CD4-positive, alpha-beta memory T cell (primary cell): Measurements from ENCODE around the gene PTPRT. TPM values are rescaled to one million over a fixed set of nuclear protein-coding genes. Genes with fewer than 3 reads are reported as not detected.

ENCODE experiments used
- CTCF ChIA-PET: fragments of 350-600 bp; sonication (Branson Sonifier 250); formaldehyde crosslinking; loops from one replicate; lab custom pipeline; 2021; ENCODE audit warnings: inconsistent platforms; ENCODE audit not compliant: partially characterized antibody; lab: Charles Lee
- POLR2A ChIA-PET: fragments of 350-600 bp; sonication (Branson Sonifier 250); formaldehyde crosslinking; loops from one replicate; lab custom pipeline; 2021; ENCODE audit not compliant: partially characterized antibody; lab: Charles Lee
- DNase-seq, 5 donors: peaks; one replicate each; pipeline versions ENCODE4 v3.0.0 to v3.0.0-alpha.2; 2020 to 2022; ENCODE audit warnings: mixed read lengths in 1 of 5
- H3K27ac ChIP-seq: one replicate; pipeline ENCODE4 v1.7.0; 2013; ENCODE audit warnings: low read depth, low read length
- H3K27me3 ChIP-seq: 2 replicates; pipeline ENCODE4 v1.7.0; 2013; ENCODE audit warnings: mild to moderate bottlenecking, low read length, moderate library complexity; ENCODE audit not compliant: insufficient read depth
- H3K36me3 ChIP-seq: 2 replicates; pipeline ENCODE4 v1.7.0; 2013; ENCODE audit warnings: mild to moderate bottlenecking, low read length, moderate library complexity; ENCODE audit not compliant: insufficient read depth
- H3K4me1 ChIP-seq: 2 replicates; pipeline ENCODE4 v1.7.0; 2013; ENCODE audit warnings: mild to moderate bottlenecking, low read length, moderate library complexity; ENCODE audit not compliant: insufficient read depth
- H3K4me3 ChIP-seq, 2 donors: one replicate each; pipeline ENCODE4 v1.7.0; 2013; ENCODE audit warnings: low read length in 2 of 2, mild to moderate bottlenecking in 1 of 2
- H3K9me3 ChIP-seq, 2 donors: one replicate each; pipeline ENCODE4 v1.7.0; 2013; ENCODE audit warnings: low read length in 2 of 2, control low read depth in 1 of 2; ENCODE audit not compliant: control insufficient read depth in 1 of 2
- H3K27ac Mint-ChIP-seq, 7 donors: one replicate each; pipeline ENCODE4 v1.8.0; 2020 to 2021; ENCODE audit warnings: mixed read lengths in 7 of 7, mild to moderate bottlenecking in 6 of 7, inconsistent platforms in 3 of 7, moderate library complexity in 3 of 7
- H3K27me3 Mint-ChIP-seq, 2 donors: one replicate each; pipeline ENCODE4 v1.8.0; 2020 to 2021; ENCODE audit warnings: mixed read lengths in 2 of 2
- H3K36me3 Mint-ChIP-seq, 2 donors: one replicate each; pipeline ENCODE4 v1.8.0; 2020 to 2021; ENCODE audit warnings: mixed read lengths in 2 of 2, inconsistent platforms in 1 of 2, mild to moderate bottlenecking in 1 of 2
- H3K4me1 Mint-ChIP-seq, 4 donors: one replicate each; pipeline ENCODE4 v1.8.0; 2020 to 2021; ENCODE audit warnings: mixed read lengths in 4 of 4, mild to moderate bottlenecking in 1 of 4
- H3K4me3 Mint-ChIP-seq, 8 donors: one replicate each; pipeline ENCODE4 v1.8.0; 2020 to 2021; ENCODE audit warnings: mixed read lengths in 8 of 8, mild to moderate bottlenecking in 7 of 8, moderate library complexity in 6 of 8, inconsistent platforms in 3 of 8
- H3K9me3 Mint-ChIP-seq, 8 donors: one replicate each; pipeline ENCODE4 v1.8.0; 2020 to 2021; ENCODE audit warnings: mixed read lengths in 8 of 8, mild to moderate bottlenecking in 5 of 8, inconsistent platforms in 3 of 8, moderate library complexity in 1 of 8
- intact Hi-C: fragments of 100-400 bp; cut with micrococcal nuclease; formaldehyde crosslinking; loops from one replicate; pipeline ENCODE4 v1.15.1; 2023
- polyA plus RNA-seq, 2 donors: library from polyadenylated mRNA; unstranded; fragments of 300-500 nt; fragmentation: Illumina TruSeq; gene quantifications; one replicate each; pipeline ENCODE4 v1.2.3, GENCODE V29; 2021
- total RNA-seq, 2 experiments: library from RNA; stranded (reverse); gene quantifications; one replicate each; pipeline ENCODE4 v1.2.3, GENCODE V29; 2021

Gene PTPRT
- total and polyA plus RNA-seq, 4 experiments from 2014 or later: not detected

- POLR2A ChIA-PET: no interaction called here
- Mint-ChIP-seq H3K27me3 (no peaks in the 10 kb centered on the region), H3K4me3 (no peak overlapping the region), H3K4me1 (no peaks in the 10 kb centered on the region), H3K27ac (no peak overlapping the region), H3K36me3 (no peaks in the 10 kb centered on the region), H3K9me3 (peaks cover 0 to 17% (median 11%) of the 10 kb centered on the region in 8 donors)
- no peak for DNase-seq
- H3K27me3 ChIP-seq: no peaks in the 10 kb centered on the region
- H3K27ac ChIP-seq: no peak overlapping the region
- no peak overlapping the region for H3K4me3 ChIP-seq
- no peaks in the 10 kb centered on the region for H3K4me1 ChIP-seq
- CTCF ChIA-PET: no interaction called here
- intact Hi-C loops: no loop called here
- H3K36me3 ChIP-seq: no peaks in the 10 kb centered on the region
- peaks cover 0 to 4% of the 10 kb centered on the region in 2 donors for H3K9me3 ChIP-seq
Observed at GRCh38 chr20:42740226-42740870, 449.4 kb downstream of the PTPRT start.

GRCh38 chr20:42739683-42740082, 450.0 kb downstream of the PTPRT start:
- Histone ChIP-seq H3K27me3 (no peaks in the 10 kb centered on the region), H3K9me3 (peaks cover 0 to 4% of the 10 kb centered on the region in 2 donors), H3K4me1 (no peaks in the 10 kb centered on the region), H3K4me3 (no peak overlapping the region), H3K27ac (no peak overlapping the region), H3K36me3 (no peaks in the 10 kb centered on the region)
- intact Hi-C loops: no loop called here
- Mint-ChIP-seq H3K27ac (no peak overlapping the region), H3K36me3 (no peaks in the 10 kb centered on the region), H3K9me3 (peaks cover 0 to 19% (median 13%) of the 10 kb centered on the region in 8 donors), H3K27me3 (no peaks in the 10 kb centered on the region), H3K4me1 (no peaks in the 10 kb centered on the region), H3K4me3 (no peak overlapping the region)
- DNase-seq: no peak
- ChIA-PET CTCF (no interaction called here), POLR2A (no interaction called here)

GRCh38 chr20:42735539-42735938, 454.2 kb downstream of the PTPRT start:
- Histone ChIP-seq H3K4me3 (no peak overlapping the region), H3K9me3 (no peaks in the 10 kb centered on the region), H3K27me3 (no peaks in the 10 kb centered on the region), H3K27ac (no peak overlapping the region), H3K36me3 (no peaks in the 10 kb centered on the region), H3K4me1 (no peaks in the 10 kb centered on the region)
- Mint-ChIP-seq H3K27me3 (no peaks in the 10 kb centered on the region), H3K27ac (no peak overlapping the region), H3K4me1 (no peaks in the 10 kb centered on the region), H3K4me3 (no peak overlapping the region), H3K9me3 (peaks cover 0 to 14% (median 6%) of the 10 kb centered on the region in 8 donors), H3K36me3 (no peaks in the 10 kb centered on the region)
- POLR2A ChIA-PET: no interaction called here
- CTCF ChIA-PET: no interaction called here
- intact Hi-C loops: no loop called here
- no peak for DNase-seq

GRCh38 chr20:42734660-42735368, 454.9 kb downstream of the PTPRT start:
- Histone ChIP-seq H3K27me3 (no peaks in the 10 kb centered on the region), H3K4me1 (no peaks in the 10 kb centered on the region), H3K36me3 (no peaks in the 10 kb centered on the region), H3K4me3 (no peak overlapping the region), H3K9me3 (no peaks in the 10 kb centered on the region), H3K27ac (no peak overlapping the region)
- Mint-ChIP-seq H3K4me3 (no peak overlapping the region), H3K36me3 (no peaks in the 10 kb centered on the region), H3K4me1 (no peaks in the 10 kb centered on the region), H3K9me3 (peaks cover 0 to 14% (median 6%) of the 10 kb centered on the region in 8 donors), H3K27me3 (no peaks in the 10 kb centered on the region), H3K27ac (no peak overlapping the region)
- ChIA-PET CTCF (no interaction called here), POLR2A (no interaction called here)
- intact Hi-C loops: no loop called here
- DNase-seq: no peak

GRCh38 chr20:42721923-42722322, 467.8 kb downstream of the PTPRT start:
- Histone ChIP-seq H3K36me3 (no peaks in the 10 kb centered on the region), H3K27ac (no peak overlapping the region), H3K27me3 (no peaks in the 10 kb centered on the region), H3K4me3 (no peak overlapping the region), H3K4me1 (no peaks in the 10 kb centered on the region), H3K9me3 (no peaks in the 10 kb centered on the region)
- Mint-ChIP-seq H3K36me3 (no peaks in the 10 kb centered on the region), H3K4me1 (no peaks in the 10 kb centered on the region), H3K9me3 (peaks cover 0 to 7% (median 2%) of the 10 kb centered on the region in 8 donors), H3K27ac (no peak overlapping the region), H3K27me3 (no peaks in the 10 kb centered on the region), H3K4me3 (no peak overlapping the region)
- intact Hi-C loops: no loop called here
- ChIA-PET POLR2A (no interaction called here), CTCF (no interaction called here)
- no peak for DNase-seq

- Mint-ChIP-seq H3K36me3 (no peaks in the 10 kb centered on the region), H3K9me3 (peaks cover 0 to 18% (median 11%) of the 10 kb centered on the region in 8 donors), H3K4me1 (no peaks in the 10 kb centered on the region), H3K27me3 (no peaks in the 10 kb centered on the region), H3K4me3 (no peak overlapping the region), H3K27ac (no peak overlapping the region)
- H3K4me3 ChIP-seq: no peak overlapping the region
- no peak overlapping the region for H3K27ac ChIP-seq
- no peaks in the 10 kb centered on the region for H3K27me3 ChIP-seq
- no peaks in the 10 kb centered on the region for H3K4me1 ChIP-seq
- ChIA-PET CTCF (no interaction called here), POLR2A (no interaction called here)
- no peak for DNase-seq
- no peaks in the 10 kb centered on the region for H3K36me3 ChIP-seq
- intact Hi-C loops: no loop called here
- H3K9me3 ChIP-seq: peaks cover 0 to 4% of the 10 kb centered on the region in 2 donors
Observed at GRCh38 chr20:42714298-42715141, 475.2 kb downstream of the PTPRT start.

GRCh38 chr20:42708266-42708665, 481.4 kb downstream of the PTPRT start:
- POLR2A ChIA-PET: no interaction called here
- Mint-ChIP-seq H3K36me3 (no peaks in the 10 kb centered on the region), H3K27ac (no peak overlapping the region), H3K9me3 (peaks cover 2 to 37% (median 16%) of the 10 kb centered on the region in 8 donors), H3K27me3 (no peaks in the 10 kb centered on the region), H3K4me1 (no peaks in the 10 kb centered on the region), H3K4me3 (no peak overlapping the region)
- Histone ChIP-seq H3K9me3 (peaks cover 0 to 4% of the 10 kb centered on the region in 2 donors), H3K27ac (no peak overlapping the region), H3K27me3 (no peaks in the 10 kb centered on the region), H3K4me1 (no peaks in the 10 kb centered on the region), H3K4me3 (no peak overlapping the region), H3K36me3 (no peaks in the 10 kb centered on the region)
- no peak for DNase-seq
- CTCF ChIA-PET: no interaction called here
- intact Hi-C loops: no loop called here
